ENCODE results near the gene LMO7. TPM values are rescaled to one million over a fixed set of nuclear protein-coding genes. Genes with fewer than 3 reads are reported as not detected.

The LMO7 gene
- total and polyA plus RNA-seq, 2 of the 13 experiments (the other 11 are each of a cell fraction or from before 2014, with no cell fraction given) = 34.0 to 121 TPM

DNA sequence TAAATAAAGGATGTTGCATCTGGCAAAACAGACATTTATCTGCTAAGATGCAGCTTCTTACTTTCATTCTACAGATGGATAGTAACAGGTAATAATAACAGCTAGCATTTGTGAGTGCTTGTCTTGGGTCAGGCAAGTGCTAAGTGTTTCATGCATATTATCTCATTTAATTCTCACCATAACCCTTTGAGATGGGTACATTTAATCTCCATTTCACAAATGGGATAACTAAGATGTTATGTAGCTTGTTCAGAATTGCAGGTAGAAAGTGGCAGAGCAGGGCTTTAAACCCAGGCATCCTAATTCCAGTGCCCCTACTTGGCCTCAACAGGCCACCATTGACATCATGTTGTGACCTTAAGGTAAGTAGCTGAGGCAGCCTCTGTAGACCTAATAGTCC lies 69.8 kb downstream of the LMO7 start:
- BruUV-seq (replicated peaks) = no TSS peak
- H2AFZ ChIP-seq (ENCODE audit: low read length) = no peak overlapping the region
- ChIA-PET POLR2A (interaction anchor here (1.8 kb wide), 1 partner anchor 54 kb away, joined by 4 read pairs; no protein-coding TSS in a partner anchor), CTCF (ENCODE audit: low intra/inter-chr PET ratio, low total read pairs) (no interaction called here)
- in situ Hi-C loops (cut with HindIII; ENCODE audit: extremely low pct_ligation_motif_present, low pct_unique_long_range_greater_than_20kb) (no loop called here), intact Hi-C loops (cut with micrococcal nuclease; ENCODE audit: unreplicated experiment) (no loop called here)
- H3K27me3 ChIP-seq (ENCODE audit: control insufficient read depth in 1 of 2, insufficient read depth in 2 of 2, low read length in 2 of 2) = no peaks in the 10 kb centered on the region
- TF ChIP-seq TSC22D2 (CRISPR knock-in tag; IDR thresholded peaks at IDR 0.05; ENCODE audit: borderline replicate concordance) = no peak
- no peak for TF ChIP-seq RXRA (CRISPR knock-in tag; IDR thresholded peaks at IDR 0.05)
- no peak for TF ChIP-seq RFX1 (IDR thresholded peaks at IDR 0.05)
- TF ChIP-seq NFE2L2 (IDR thresholded peaks at IDR 0.05; ENCODE audit: low read length) = no peak
- TF ChIP-seq KAT7 (CRISPR knock-in tag; IDR thresholded peaks at IDR 0.05; ENCODE audit: borderline replicate concordance) = no peak
- TF ChIP-seq, protein P1, sequence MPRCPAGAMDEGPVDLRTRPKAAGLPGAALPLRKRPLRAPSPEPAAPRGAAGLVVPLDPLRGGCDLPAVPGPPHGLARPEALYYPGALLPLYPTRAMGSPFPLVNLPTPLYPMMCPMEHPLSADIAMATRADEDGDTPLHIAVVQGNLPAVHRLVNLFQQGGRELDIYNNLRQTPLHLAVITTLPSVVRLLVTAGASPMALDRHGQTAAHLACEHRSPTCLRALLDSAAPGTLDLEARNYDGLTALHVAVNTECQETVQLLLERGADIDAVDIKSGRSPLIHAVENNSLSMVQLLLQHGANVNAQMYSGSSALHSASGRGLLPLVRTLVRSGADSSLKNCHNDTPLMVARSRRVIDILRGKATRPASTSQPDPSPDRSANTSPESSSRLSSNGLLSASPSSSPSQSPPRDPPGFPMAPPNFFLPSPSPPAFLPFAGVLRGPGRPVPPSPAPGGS (CRISPR knock-in tag; IDR thresholded peaks at IDR 0.05) = no peak
- peaks cover 5% of the 10 kb centered on the region; the same call in 1 of the 2 replicates for H3K4me1 ChIP-seq (ENCODE audit: insufficient read depth, low read length)
- H4K20me1 ChIP-seq (ENCODE audit: insufficient read depth, low read length) = no peaks in the 10 kb centered on the region
- H3K79me2 ChIP-seq (ENCODE audit: insufficient read depth, low read length) = no peaks in the 10 kb centered on the region
- H3K9me3 ChIP-seq (ENCODE audit: low read length) = no peaks in the 10 kb centered on the region
- DNase-seq (ENCODE audit: low spot score) (no peak), ATAC-seq (no peak), FAIRE-seq (no peak)
- no peak overlapping the region for H3K4me2 ChIP-seq (ENCODE audit: low read depth, low read length)
- no peak overlapping the region for H3K9ac ChIP-seq (ENCODE audit: insufficient read depth, low read depth, low read length)
- H3K4me3 ChIP-seq (replicated peaks in 1 of 3; ENCODE audit: insufficient read depth in 1 of 3, low read depth in 2 of 3, low read length in 3 of 3) = no peak overlapping the region
- no peak overlapping the region for H3K27ac ChIP-seq (ENCODE audit: extremely low read length, insufficient read depth, low read length)
- H3K36me3 ChIP-seq (replicated peaks in 1 of 2; ENCODE audit: control insufficient read depth in 1 of 2, insufficient read depth in 2 of 2, low read length in 2 of 2) = no peaks in the 10 kb centered on the region

DNA sequence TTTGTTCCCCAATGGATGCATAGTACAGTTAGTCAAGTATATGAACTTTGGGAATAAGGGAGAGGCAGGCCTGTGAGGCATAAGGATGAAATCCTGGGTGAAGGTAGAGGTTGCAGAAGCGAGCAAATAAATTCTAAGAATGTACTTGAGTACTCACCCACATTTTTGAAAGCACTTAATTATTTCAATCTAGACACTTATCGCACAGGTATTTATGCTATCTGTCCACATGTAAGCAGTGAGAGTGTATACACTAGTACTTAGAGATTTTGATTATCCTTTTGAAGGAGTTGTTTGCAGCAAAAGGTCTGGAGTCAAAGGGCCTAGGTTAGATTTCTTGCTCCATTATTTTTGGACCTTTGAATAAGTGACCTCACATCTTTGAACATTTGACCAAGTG lies 77.7 kb downstream of the LMO7 start:
- H3K79me2 ChIP-seq (ENCODE audit: insufficient read depth, low read length) = no peaks in the 10 kb centered on the region
- in situ Hi-C loops (cut with HindIII; ENCODE audit: extremely low pct_ligation_motif_present, low pct_unique_long_range_greater_than_20kb) (no loop called here), intact Hi-C loops (cut with micrococcal nuclease; ENCODE audit: unreplicated experiment) (no loop called here)
- no peak overlapping the region for H3K4me3 ChIP-seq (replicated peaks in 1 of 3; ENCODE audit: insufficient read depth in 1 of 3, low read depth in 2 of 3, low read length in 3 of 3)
- DNase-seq (ENCODE audit: low spot score) = no peak
- no peak for FAIRE-seq
- H3K4me1 ChIP-seq (ENCODE audit: insufficient read depth, low read length) = no peaks in the 10 kb centered on the region
- ChIA-PET CTCF (ENCODE audit: low intra/inter-chr PET ratio, low total read pairs) (no interaction called here), POLR2A (no interaction called here)
- ATAC-seq = no peak
- no TSS peak for BruUV-seq (replicated peaks)
- 92% methylated on average over 2 of the region's 2 CpGs for WGBS (ENCODE audit: low lambda C conversion rate)
- H3K27ac ChIP-seq (ENCODE audit: extremely low read length, insufficient read depth, low read length) = no peak overlapping the region
- H3K9ac ChIP-seq (ENCODE audit: insufficient read depth, low read depth, low read length) = no peak overlapping the region
- no peaks in the 10 kb centered on the region for H3K27me3 ChIP-seq (ENCODE audit: control insufficient read depth in 1 of 2, insufficient read depth in 2 of 2, low read length in 2 of 2)
- H3K36me3 ChIP-seq (replicated peaks in 1 of 2; ENCODE audit: control insufficient read depth in 1 of 2, insufficient read depth in 2 of 2, low read length in 2 of 2) = no peaks in the 10 kb centered on the region
- no peaks in the 10 kb centered on the region for H4K20me1 ChIP-seq (ENCODE audit: insufficient read depth, low read length)
- no peak overlapping the region for H3K4me2 ChIP-seq (ENCODE audit: low read depth, low read length)
- no peak overlapping the region for H2AFZ ChIP-seq (ENCODE audit: low read length)
- H3K9me3 ChIP-seq (ENCODE audit: low read length) = no peaks in the 10 kb centered on the region
- no peak for TF ChIP-seq ZNF543 (CRISPR knock-in tag; IDR thresholded peaks at IDR 0.05)
- no peak for TF ChIP-seq SRSF9 (IDR thresholded peaks at IDR 0.05; ENCODE audit: borderline replicate concordance, insufficient read depth, low read depth, low read length, poor library complexity, severe bottlenecking)
- TF ChIP-seq, protein P2, sequence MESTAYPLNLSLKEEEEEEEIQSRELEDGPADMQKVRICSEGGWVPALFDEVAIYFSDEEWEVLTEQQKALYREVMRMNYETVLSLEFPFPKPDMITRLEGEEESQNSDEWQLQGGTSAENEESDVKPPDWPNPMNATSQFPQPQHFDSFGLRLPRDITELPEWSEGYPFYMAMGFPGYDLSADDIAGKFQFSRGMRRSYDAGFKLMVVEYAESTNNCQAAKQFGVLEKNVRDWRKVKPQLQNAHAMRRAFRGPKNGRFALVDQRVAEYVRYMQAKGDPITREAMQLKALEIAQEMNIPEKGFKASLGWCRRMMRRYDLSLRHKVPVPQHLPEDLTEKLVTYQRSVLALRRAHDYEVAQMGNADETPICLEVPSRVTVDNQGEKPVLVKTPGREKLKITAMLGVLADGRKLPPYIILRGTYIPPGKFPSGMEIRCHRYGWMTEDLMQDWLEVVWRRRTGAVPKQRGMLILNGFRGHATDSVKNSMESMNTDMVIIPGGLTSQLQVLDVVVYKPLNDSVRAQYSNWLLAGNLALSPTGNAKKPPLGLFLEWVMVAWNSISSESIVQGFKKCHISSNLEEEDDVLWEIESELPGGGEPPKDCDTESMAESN (CRISPR knock-in tag; conservative IDR thresholded peaks at IDR 0.05) = no peak
- TF ChIP-seq IKZF1 (IDR thresholded peaks at IDR 0.05) = no peak
- TF ChIP-seq, protein P3, sequence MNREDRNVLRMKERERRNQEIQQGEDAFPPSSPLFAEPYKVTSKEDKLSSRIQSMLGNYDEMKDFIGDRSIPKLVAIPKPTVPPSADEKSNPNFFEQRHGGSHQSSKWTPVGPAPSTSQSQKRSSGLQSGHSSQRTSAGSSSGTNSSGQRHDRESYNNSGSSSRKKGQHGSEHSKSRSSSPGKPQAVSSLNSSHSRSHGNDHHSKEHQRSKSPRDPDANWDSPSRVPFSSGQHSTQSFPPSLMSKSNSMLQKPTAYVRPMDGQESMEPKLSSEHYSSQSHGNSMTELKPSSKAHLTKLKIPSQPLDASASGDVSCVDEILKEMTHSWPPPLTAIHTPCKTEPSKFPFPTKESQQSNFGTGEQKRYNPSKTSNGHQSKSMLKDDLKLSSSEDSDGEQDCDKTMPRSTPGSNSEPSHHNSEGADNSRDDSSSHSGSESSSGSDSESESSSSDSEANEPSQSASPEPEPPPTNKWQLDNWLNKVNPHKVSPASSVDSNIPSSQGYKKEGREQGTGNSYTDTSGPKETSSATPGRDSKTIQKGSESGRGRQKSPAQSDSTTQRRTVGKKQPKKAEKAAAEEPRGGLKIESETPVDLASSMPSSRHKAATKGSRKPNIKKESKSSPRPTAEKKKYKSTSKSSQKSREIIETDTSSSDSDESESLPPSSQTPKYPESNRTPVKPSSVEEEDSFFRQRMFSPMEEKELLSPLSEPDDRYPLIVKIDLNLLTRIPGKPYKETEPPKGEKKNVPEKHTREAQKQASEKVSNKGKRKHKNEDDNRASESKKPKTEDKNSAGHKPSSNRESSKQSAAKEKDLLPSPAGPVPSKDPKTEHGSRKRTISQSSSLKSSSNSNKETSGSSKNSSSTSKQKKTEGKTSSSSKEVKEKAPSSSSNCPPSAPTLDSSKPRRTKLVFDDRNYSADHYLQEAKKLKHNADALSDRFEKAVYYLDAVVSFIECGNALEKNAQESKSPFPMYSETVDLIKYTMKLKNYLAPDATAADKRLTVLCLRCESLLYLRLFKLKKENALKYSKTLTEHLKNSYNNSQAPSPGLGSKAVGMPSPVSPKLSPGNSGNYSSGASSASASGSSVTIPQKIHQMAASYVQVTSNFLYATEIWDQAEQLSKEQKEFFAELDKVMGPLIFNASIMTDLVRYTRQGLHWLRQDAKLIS (CRISPR knock-in tag; IDR thresholded peaks at IDR 0.05) = no peak
- no peak for TF ChIP-seq IKZF4 (CRISPR knock-in tag; IDR thresholded peaks at IDR 0.05; ENCODE audit: borderline replicate concordance, low read depth, not compliant biosample characterization)
- TF ChIP-seq ZNF136 (CRISPR knock-in tag; IDR thresholded peaks at IDR 0.05; ENCODE audit: low read depth) = no peak

Measured in HepG2 (cell line).